Bronchial epithelial cell (primary cell): ENCODE results near the gene KRT6A. TPM values are rescaled to one million over a fixed set of nuclear protein-coding genes. Genes with fewer than 3 reads are reported as not detected.

ENCODE experiments used
- DNase-seq: peaks from one replicate; pipeline ENCODE4 v3.0.0-alpha.2; 2010; ENCODE audit warnings: low read depth
- FAIRE-seq: peaks from 2 replicates; lab custom pipeline; 2011; peaks lifted over from hg19 to GRCh38; lab: Jason Lieb, UNC
- H3K27me3 ChIP-seq: 2 replicates; pipeline ENCODE4 v1.5.1; 2011; ENCODE audit warnings: low read length; ENCODE audit not compliant: control insufficient read depth, insufficient read depth
- H3K36me3 ChIP-seq: 2 replicates; pipeline ENCODE4 v1.5.1; 2011; ENCODE audit warnings: low read length; ENCODE audit not compliant: control insufficient read depth, insufficient read depth
- H3K4me3 ChIP-seq: 2 replicates; pipeline ENCODE4 v1.5.1; 2011; ENCODE audit warnings: mild to moderate bottlenecking, low read depth, low read length, control low read depth
- total RNA-seq: library from RNA; depleted of rRNA; stranded (reverse); fragments of >200 nt; gene quantifications from 2 replicates; pipeline ENCODE4 v1.2.1, GENCODE V29; 2014
- TF ChIP-seq, protein P1 (sequence below): IDR thresholded peaks from 2 replicates; pipeline ENCODE4 v1.5.1; 2011; ENCODE audit warnings: mild to moderate bottlenecking, moderate library complexity, low read length, control low read depth, inconsistent platforms; ENCODE audit not compliant: insufficient read depth, severe bottlenecking

KRT6A gene
- total RNA-seq, 1 donor from 2014 or later = 13,929 TPM

DNA sequence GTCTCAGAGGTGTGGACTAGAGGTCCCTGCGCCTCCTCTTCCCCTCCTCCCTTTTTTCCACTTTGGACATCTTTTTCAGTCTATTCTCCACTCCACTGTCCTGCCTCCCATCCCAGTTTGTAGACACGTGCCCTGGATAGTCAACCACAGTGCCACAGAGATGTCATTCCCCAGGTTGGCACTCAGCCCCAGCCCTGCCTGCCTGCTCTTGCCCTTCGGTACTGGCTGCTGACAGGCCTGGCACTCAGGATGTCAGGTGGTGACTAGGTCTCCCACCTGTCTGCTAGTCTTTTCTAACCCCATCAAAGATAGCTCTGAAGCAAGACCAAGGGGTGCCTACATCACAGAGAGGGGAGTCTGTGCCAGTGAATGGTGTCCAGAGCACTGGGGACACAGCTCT lies 44.0 kb upstream of the KRT6A start:
- Histone ChIP-seq H3K36me3 (no peaks in the 10 kb centered on the region), H3K4me3 (no peak overlapping the region), H3K27me3 (no peaks in the 10 kb centered on the region)
- TF ChIP-seq, protein P1, sequence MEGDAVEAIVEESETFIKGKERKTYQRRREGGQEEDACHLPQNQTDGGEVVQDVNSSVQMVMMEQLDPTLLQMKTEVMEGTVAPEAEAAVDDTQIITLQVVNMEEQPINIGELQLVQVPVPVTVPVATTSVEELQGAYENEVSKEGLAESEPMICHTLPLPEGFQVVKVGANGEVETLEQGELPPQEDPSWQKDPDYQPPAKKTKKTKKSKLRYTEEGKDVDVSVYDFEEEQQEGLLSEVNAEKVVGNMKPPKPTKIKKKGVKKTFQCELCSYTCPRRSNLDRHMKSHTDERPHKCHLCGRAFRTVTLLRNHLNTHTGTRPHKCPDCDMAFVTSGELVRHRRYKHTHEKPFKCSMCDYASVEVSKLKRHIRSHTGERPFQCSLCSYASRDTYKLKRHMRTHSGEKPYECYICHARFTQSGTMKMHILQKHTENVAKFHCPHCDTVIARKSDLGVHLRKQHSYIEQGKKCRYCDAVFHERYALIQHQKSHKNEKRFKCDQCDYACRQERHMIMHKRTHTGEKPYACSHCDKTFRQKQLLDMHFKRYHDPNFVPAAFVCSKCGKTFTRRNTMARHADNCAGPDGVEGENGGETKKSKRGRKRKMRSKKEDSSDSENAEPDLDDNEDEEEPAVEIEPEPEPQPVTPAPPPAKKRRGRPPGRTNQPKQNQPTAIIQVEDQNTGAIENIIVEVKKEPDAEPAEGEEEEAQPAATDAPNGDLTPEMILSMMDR = no peak
- FAIRE-seq (peak; percentile 66), DNase-seq (no peak)

DNA sequence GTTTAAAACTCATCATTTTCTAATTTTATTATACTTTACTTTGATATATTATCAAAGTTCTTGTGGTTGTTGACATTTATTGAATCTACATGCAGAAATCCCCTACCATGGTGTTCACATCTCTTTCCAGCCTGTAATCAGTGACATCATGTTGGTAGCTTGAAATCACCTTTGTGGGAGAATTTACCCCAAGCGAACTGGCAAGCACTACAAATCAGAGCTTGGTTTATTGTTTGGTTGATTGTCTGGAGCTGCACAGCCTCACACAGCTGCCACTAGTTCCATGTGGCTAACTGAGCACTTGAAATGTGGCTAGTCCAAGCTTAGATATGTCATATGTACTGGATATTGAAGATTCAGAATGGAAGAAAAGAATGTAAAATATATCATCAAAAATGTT lies 42.5 kb upstream of the KRT6A start:
- TF ChIP-seq, protein P1 = no peak
- DNase-seq = no peak

DNA sequence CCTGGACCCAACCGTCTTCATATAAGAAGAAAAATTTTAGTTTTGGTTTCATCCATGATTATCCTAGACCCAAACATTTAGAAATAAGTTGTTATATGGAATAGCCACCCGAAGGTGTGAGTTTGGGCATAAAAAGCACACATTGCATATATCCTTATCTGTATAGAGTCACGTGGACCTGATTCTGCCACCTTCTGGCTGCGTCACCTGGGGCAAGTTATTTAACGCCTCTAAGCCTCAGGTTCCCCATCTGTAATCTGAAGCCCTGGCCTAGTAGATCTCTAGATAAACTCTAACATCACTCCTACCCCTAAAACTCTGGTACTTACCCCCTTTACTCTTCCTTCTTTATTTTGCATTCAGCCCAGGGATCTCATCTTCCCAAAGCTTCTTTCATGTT lies 41.4 kb upstream of the KRT6A start:
- H3K4me3 ChIP-seq = no peak overlapping the region
- TF ChIP-seq, protein P1 = peak; percentile 31
- FAIRE-seq = no peak
- H3K36me3 ChIP-seq = no peaks in the 10 kb centered on the region
- DNase-seq = peak; percentile 17
- no peaks in the 10 kb centered on the region for H3K27me3 ChIP-seq

More for the DNA sequence above, 42.5 kb upstream of the KRT6A start:
- Histone ChIP-seq H3K36me3 (no peaks in the 10 kb centered on the region), H3K27me3 (no peaks in the 10 kb centered on the region), H3K4me3 (no peak overlapping the region)
- no peak for FAIRE-seq

DNA sequence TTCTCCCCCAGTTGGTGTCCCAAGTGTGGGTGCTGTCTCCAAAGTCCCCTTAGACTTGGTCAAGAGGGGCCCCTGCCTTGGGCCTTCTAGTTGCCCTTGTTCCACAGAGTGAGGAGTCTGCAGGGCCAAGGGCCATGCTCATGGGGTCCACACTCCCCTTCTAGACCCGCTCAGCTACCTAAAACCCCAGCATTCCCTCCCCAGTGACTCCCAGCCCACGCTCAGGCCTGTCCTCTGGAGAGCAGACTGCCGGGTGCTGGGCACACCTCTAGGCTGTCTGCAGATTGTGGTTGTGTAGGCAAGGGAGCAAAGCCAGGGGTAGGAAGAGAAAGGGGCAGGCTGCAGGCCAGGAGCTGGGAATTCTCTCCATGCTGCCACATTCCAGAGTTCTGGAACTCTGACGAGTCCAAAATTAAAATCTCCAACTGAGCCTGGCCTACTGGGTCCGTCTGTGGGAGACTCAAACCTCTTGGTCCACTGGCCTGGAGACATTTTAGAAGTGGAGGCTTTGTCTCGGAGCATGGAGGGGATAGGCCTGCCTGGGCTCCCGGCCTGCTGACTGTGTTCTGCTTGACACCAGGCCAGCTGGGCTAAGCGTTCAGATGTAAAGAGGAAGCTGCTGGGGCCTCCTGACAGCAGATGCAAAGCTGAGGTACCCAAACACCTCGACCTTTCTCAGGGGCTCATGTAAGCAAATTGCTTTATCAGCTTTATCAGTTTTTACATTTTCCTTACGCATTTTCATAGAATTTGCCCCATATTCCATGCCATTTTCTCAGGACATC lies 40.8 kb upstream of the KRT6A start:
- Histone ChIP-seq H3K27me3 (no peaks in the 10 kb centered on the region), H3K36me3 (no peaks in the 10 kb centered on the region), H3K4me3 (no peak overlapping the region)
- FAIRE-seq (no peak), DNase-seq (no peak)
- TF ChIP-seq, protein P1 = no peak

DNA sequence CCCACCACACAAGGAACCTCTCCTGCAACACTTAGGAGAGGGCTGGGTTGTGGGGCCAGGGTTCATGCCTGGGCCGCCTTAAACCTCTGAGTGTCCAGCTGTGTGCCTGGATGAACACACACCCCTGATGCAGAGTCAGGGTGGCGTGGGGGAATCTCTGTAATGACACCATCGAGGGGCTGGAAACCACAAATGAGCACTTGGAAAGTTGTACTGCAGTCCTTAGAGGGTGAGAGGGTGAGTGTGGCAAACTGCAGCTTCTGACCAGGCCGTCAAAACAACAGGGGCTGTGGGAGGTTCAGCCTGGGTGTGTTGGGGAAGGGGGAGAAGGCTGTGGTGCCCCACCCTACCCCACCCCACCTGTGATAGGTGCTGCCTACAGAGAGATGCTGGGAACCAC lies 39.6 kb upstream of the KRT6A start:
- Histone ChIP-seq H3K36me3 (no peaks in the 10 kb centered on the region), H3K4me3 (no peak overlapping the region), H3K27me3 (no peaks in the 10 kb centered on the region)
- DNase-seq = no peak
- FAIRE-seq = peak; percentile 13
- TF ChIP-seq, protein P1 = no peak
